Measurements from ENCODE around the gene SMPD3. TPM values are rescaled to one million over a fixed set of nuclear protein-coding genes. Genes with fewer than 3 reads are reported as not detected.

SMPD3 gene
- total and polyA plus RNA-seq, 2 experiments from 2014 or later, result 5.7 to 6.3 TPM

- peak; percentile 28 for DNase-seq (ENCODE audit: low spot score)
- H3K27ac ChIP-seq, result peak overlapping the region; percentile 53
Observed at GRCh38 chr16:68434624-68435210, 13.6 kb downstream of the SMPD3 start.

GRCh38 chr16:68433316-68433715, 15.0 kb downstream of the SMPD3 start:
- no peak for DNase-seq (ENCODE audit: low spot score)
- Histone ChIP-seq H3K79me2 (no peaks in the 10 kb centered on the region), H3K9me2 (replicated peaks; ENCODE audit: insufficient read depth) (no peaks in the 10 kb centered on the region), H3K9me3 (ENCODE audit: low read depth) (no peaks in the 10 kb centered on the region), H3K4me2 (no peak overlapping the region), H3K4me3 (no peak overlapping the region), H3K27ac (no peak overlapping the region), H4K20me1 (ENCODE audit: insufficient read depth, poor library complexity, severe bottlenecking) (no peaks in the 10 kb centered on the region), H2AFZ (no peak overlapping the region), H3K36me3 (replicated peaks; ENCODE audit: insufficient read depth, low read depth) (no peaks in the 10 kb centered on the region), H3K4me1 (ENCODE audit: insufficient read depth) (no peaks in the 10 kb centered on the region), H3K27me3 (no peaks in the 10 kb centered on the region)
- TF ChIP-seq EZH2phosphoT487 (IDR thresholded peaks at IDR 0.05; ENCODE audit: low read depth, severe bottlenecking, unreplicated experiment) (no peak), EZH2 (IDR thresholded peaks at IDR 0.05; ENCODE audit: borderline replicate concordance) (no peak), CTCF (IDR thresholded peaks at IDR 0.05; ENCODE audit: poor library complexity) (no peak)
- 84% methylated on average over 4 of the region's 4 CpGs for WGBS (ENCODE audit: low lambda C conversion rate, missing lambda C conversion rate)

More at GRCh38 chr16:68434624-68435210, 13.6 kb downstream of the SMPD3 start:
- H2AFZ ChIP-seq, result no peak overlapping the region
- no peaks in the 10 kb centered on the region for H3K9me3 ChIP-seq (ENCODE audit: low read depth)
- no peaks in the 10 kb centered on the region for H3K36me3 ChIP-seq (replicated peaks; ENCODE audit: insufficient read depth, low read depth)
- WGBS (ENCODE audit: low lambda C conversion rate, missing lambda C conversion rate), result 61% methylated on average over 5 of the region's 5 CpGs
- H3K9me2 ChIP-seq (replicated peaks; ENCODE audit: insufficient read depth), result no peaks in the 10 kb centered on the region
- H3K4me1 ChIP-seq (ENCODE audit: insufficient read depth), result no peaks in the 10 kb centered on the region
- H4K20me1 ChIP-seq (ENCODE audit: insufficient read depth, poor library complexity, severe bottlenecking), result no peaks in the 10 kb centered on the region
- TF ChIP-seq EZH2phosphoT487 (IDR thresholded peaks at IDR 0.05; ENCODE audit: low read depth, severe bottlenecking, unreplicated experiment) (no peak), EZH2 (IDR thresholded peaks at IDR 0.05; ENCODE audit: borderline replicate concordance) (no peak), CTCF (IDR thresholded peaks at IDR 0.05; ENCODE audit: poor library complexity) (no peak)
- H3K4me2 ChIP-seq, result no peak overlapping the region
- no peaks in the 10 kb centered on the region for H3K79me2 ChIP-seq
- H3K4me3 ChIP-seq, result no peak overlapping the region
- H3K27me3 ChIP-seq, result peaks cover 12% of the 10 kb centered on the region

- TF ChIP-seq CTCF (IDR thresholded peaks at IDR 0.05; ENCODE audit: poor library complexity) (no peak), EZH2 (IDR thresholded peaks at IDR 0.05; ENCODE audit: borderline replicate concordance) (no peak), EZH2phosphoT487 (IDR thresholded peaks at IDR 0.05; ENCODE audit: low read depth, severe bottlenecking, unreplicated experiment) (no peak)
- H3K4me3 ChIP-seq, result no peak overlapping the region
- no peaks in the 10 kb centered on the region for H4K20me1 ChIP-seq (ENCODE audit: insufficient read depth, poor library complexity, severe bottlenecking)
- H3K27ac ChIP-seq, result no peak overlapping the region
- no peaks in the 10 kb centered on the region for H3K4me1 ChIP-seq (ENCODE audit: insufficient read depth)
- H3K4me2 ChIP-seq, result no peak overlapping the region
- no peak for DNase-seq (ENCODE audit: low spot score)
- 89% methylated on average over 4 of the region's 4 CpGs for WGBS (ENCODE audit: low lambda C conversion rate, missing lambda C conversion rate)
- H3K79me2 ChIP-seq, result no peaks in the 10 kb centered on the region
- no peaks in the 10 kb centered on the region for H3K9me2 ChIP-seq (replicated peaks; ENCODE audit: insufficient read depth)
- H2AFZ ChIP-seq, result no peak overlapping the region
- H3K27me3 ChIP-seq, result no peaks in the 10 kb centered on the region
- H3K9me3 ChIP-seq (ENCODE audit: low read depth), result no peaks in the 10 kb centered on the region
- no peaks in the 10 kb centered on the region for H3K36me3 ChIP-seq (replicated peaks; ENCODE audit: insufficient read depth, low read depth)
Observed at GRCh38 chr16:68432701-68433100, 15.6 kb downstream of the SMPD3 start.
